Right lobe of liver (tissue), 6 donors: Measurements from ENCODE around the gene RTP5. TPM values are rescaled to one million over a fixed set of nuclear protein-coding genes. Genes with fewer than 3 reads are reported as not detected.

Experiments
- ATAC-seq, 4 donors: fragments of 200-7000 bp; cut with Tn5 transposase; one replicate each; pipeline ENCODE4 v1.9.1; 2020; ENCODE audit warnings: mild to moderate bottlenecking in 4 of 4, moderate library complexity in 4 of 4
- DNase-seq, 3 donors: peaks; one replicate each; pipeline ENCODE4 v3.0.0-alpha.2; 2020
- H3K27ac ChIP-seq, 3 donors: fragments of 200-600 bp; one replicate each; pipeline ENCODE4 v1.8.0; 2022
- H3K27me3 ChIP-seq, 2 donors: fragments of 200-600 bp; one replicate each; pipeline ENCODE4 v1.8.0; 2022
- H3K36me3 ChIP-seq, 4 donors: fragments of 200-600 bp; sonication (generic) in 1 of 4; one replicate each; pipeline versions ENCODE4 v1.5.1 to v1.8.0; 2017 to 2022; ENCODE audit warnings: control low read depth in 1 of 4
- H3K4me1 ChIP-seq, 4 donors: fragments of 200-600 bp; sonication (generic) in 1 of 4; one replicate each; pipeline versions ENCODE4 v1.5.1 to v1.8.0; 2017 to 2022; ENCODE audit warnings: control low read depth in 1 of 4
- H3K4me3 ChIP-seq, 3 donors: fragments of 200-600 bp; one replicate each; pipeline ENCODE4 v1.8.0; 2022
- H3K9me3 ChIP-seq, 4 donors: fragments of 200-600 bp; sonication (generic) in 1 of 4; one replicate each; pipeline versions ENCODE4 v1.5.1 to v1.8.0; 2017 to 2022; ENCODE audit warnings: control low read depth in 1 of 4
- CTCF ChIP-seq, 4 donors: fragments of 200-600 bp in 3 of 4; fragments of 450-650 bp in 1 of 4; IDR thresholded peaks; one replicate each; pipeline versions ENCODE4 v1.5.1 to v1.8.0; 2016 to 2022; ENCODE audit warnings: antibody characterized with exemption in 4 of 4, mild to moderate bottlenecking in 2 of 4
- POLR2A ChIP-seq: fragments of 450-650 bp; IDR thresholded peaks from one replicate; pipeline ENCODE4 v1.6.1; 2017; ENCODE audit warnings: antibody characterized with exemption, mild to moderate bottlenecking
- WGBS: methylation state at CpG from one replicate; pipeline ENCODE4 v1.1.6; 2018; ENCODE audit warnings: low coverage, low lambda C conversion rate; ENCODE audit not compliant: insufficient coverage; ENCODE audit errors: missing lambda C conversion rate; 5-methylcytosine and 5-hydroxymethylcytosine counted together
- intact Hi-C, 2 donors: fragments of 100-400 bp; cut with DNase I; formaldehyde crosslinking; loops; one replicate each; pipeline versions ENCODE4 v1.11.2 to v1.14.1; 2022
- total RNA-seq, 6 experiments: library from RNA; depleted of rRNA in 2 of 6; stranded (reverse); fragments of >200 nt in 2 of 6; fragmentation: NEBNext Ultra II Directional in 3 of 6; extraction: Animal tissue kit (Norgen Biotek cat#: 25700) in 3 of 6; gene quantifications; one replicate each; pipeline versions ENCODE4 v1.1.0 to v1.2.4, GENCODE V29; 2016 to 2023
- donor health status: DM: no; HTN: yes; CAD: no.
- donor health status: DM: no; HTN: no; CAD: no.
- donor health status: DM: no; HTN: no; CAD: no.
- donor health status: DM: no; HTN: yes; CAD: no.
- donor health status: DM: no; HTN: yes; CAD: no.

The RTP5 gene
- total RNA-seq, 6 experiments from 2014 or later, result not detected

GRCh38 chr2:241849616-241850543 is 19.6 kb upstream of the RTP5 start:
- intact Hi-C loops, result no loop called here
- DNase-seq (no peak), ATAC-seq (peak in 1 of 4 donors; percentile 5)
- 100% methylated on average over 1 of the region's 16 CpGs for WGBS
- Histone ChIP-seq H3K4me3 (no peak overlapping the region), H3K9me3 (no peaks in the 10 kb centered on the region), H3K36me3 (no peaks in the 10 kb centered on the region), H3K4me1 (peaks cover 0 to 1% (median 0%) of the 10 kb centered on the region in 4 donors), H3K27ac (no peak overlapping the region), H3K27me3 (no peaks in the 10 kb centered on the region)
- no peak for TF ChIP-seq CTCF (IDR thresholded peaks at IDR 0.05)
- no peak for TF ChIP-seq POLR2A

- TF ChIP-seq POLR2A, result no peak
- TF ChIP-seq CTCF (IDR thresholded peaks at IDR 0.05), result no peak
- Histone ChIP-seq H3K4me1 (no peaks in the 10 kb centered on the region), H3K27ac (no peak overlapping the region), H3K4me3 (no peak overlapping the region), H3K36me3 (no peaks in the 10 kb centered on the region), H3K9me3 (no peaks in the 10 kb centered on the region), H3K27me3 (no peaks in the 10 kb centered on the region)
- ATAC-seq, result peak in 1 of 4 donors; percentile 16
- intact Hi-C loops, result no loop called here
- 50% methylated on average over 1 of the region's 27 CpGs for WGBS
- no peak for DNase-seq
Measured at GRCh38 chr2:241850544-241851324, 18.8 kb upstream of the RTP5 start.

- intact Hi-C loops, result no loop called here
- no peaks in the 10 kb centered on the region for H3K27me3 ChIP-seq
- TF ChIP-seq POLR2A, result no peak
- no peak for TF ChIP-seq CTCF (IDR thresholded peaks at IDR 0.05)
- no peaks in the 10 kb centered on the region for H3K9me3 ChIP-seq
- DNase-seq, result no peak
- no CpG with 5 or more reads among the region's 26 CpGs for WGBS
- H3K27ac ChIP-seq, result no peak overlapping the region
- H3K36me3 ChIP-seq, result no peaks in the 10 kb centered on the region
- no peak overlapping the region for H3K4me3 ChIP-seq
- ATAC-seq, result peak in 1 of 4 donors; percentile 3
- H3K4me1 ChIP-seq, result no peaks in the 10 kb centered on the region
Measured at GRCh38 chr2:241851325-241852115, 18.0 kb upstream of the RTP5 start.
